GM19351 (cell line): ENCODE results near the gene UTP18.
"Not testable (repeated sequence)": the region's sequence is repeated elsewhere in the genome, so short reads cannot be mapped to it uniquely, and the experiment has no call there.

Experiments
- ATAC-seq: cut with Tn5 transposase; IDR thresholded peaks from one replicate; pipeline ENCODE4 v1.9.1; 2021; ENCODE audit warnings: mild to moderate bottlenecking, moderate library complexity; ENCODE audit not compliant: unreplicated experiment

UTP18 gene

GRCh38 chr17:51330861-51331503, 70.6 kb downstream of the UTP18 start:
- not testable (repeated sequence) for ATAC-seq

DNA sequence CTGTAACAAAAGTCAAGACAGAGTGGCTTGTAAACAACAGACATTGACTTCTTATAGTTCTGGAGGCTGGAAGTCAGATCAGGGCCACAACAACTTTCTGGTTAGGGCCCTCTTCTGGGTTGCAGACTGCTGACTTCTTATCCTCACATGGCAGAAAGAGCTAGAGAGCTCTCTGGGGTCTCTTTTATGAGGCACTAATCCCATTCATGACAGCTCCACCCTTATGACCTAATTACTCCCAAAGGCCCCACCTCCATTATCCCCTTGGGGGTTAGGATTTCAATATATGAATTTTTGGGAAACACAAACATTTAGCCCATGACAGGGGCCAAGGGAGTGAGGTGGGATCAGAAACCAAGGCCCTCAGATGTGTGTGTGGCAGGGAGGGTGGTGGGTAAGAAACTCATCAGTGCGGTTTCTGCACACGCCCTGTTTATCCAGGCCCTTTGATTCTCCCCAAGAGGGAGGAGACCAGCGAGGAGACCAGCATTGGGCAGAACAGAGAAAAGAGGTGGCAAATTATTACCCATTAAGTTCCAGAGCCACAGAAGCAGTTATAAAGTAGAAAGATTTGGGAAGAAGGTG, 74.8 kb downstream of the UTP18 start:
- no peak for ATAC-seq

- ATAC-seq: no peak
These were observed 75.8 kb downstream of the UTP18 start for GRCh38 chr17:51335883-51336822.

- ATAC-seq: no peak
These were observed 81.1 kb downstream of the UTP18 start for GRCh38 chr17:51341457-51341856.

- ATAC-seq: no peak
These were observed 81.9 kb downstream of the UTP18 start for GRCh38 chr17:51342257-51342656.

- no peak for ATAC-seq
These were observed 84.2 kb downstream of the UTP18 start for GRCh38 chr17:51344532-51344931.

- no peak for ATAC-seq
These were observed 86.1 kb downstream of the UTP18 start for GRCh38 chr17:51346218-51346982.
